ENCODE data around the gene SMC1B.
"Not testable (repeated sequence)": the region's sequence is repeated elsewhere in the genome, so short reads cannot be mapped to it uniquely, and the experiment has no call there.

SMC1B gene

DNA sequence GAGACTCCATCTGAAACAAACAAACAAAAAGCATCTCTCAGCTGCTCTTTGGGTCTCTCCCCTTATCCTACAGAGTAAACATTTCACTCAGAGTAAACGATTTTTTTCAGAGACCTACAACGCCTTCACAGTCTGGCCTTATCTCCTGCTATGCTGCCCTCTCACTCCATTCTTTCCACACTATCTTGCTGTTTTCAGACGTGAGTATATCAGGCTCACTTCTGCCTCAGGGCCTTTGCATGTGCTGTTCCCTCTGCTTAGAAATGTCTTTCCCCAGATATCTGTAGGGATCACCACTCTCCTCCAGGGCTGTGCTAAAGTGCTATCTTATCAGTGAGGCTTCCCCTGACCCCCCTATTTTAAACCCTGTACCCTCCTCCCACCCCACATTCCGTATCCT, 6.6 kb upstream of the SMC1B start:
- no peak for DNase-seq (ENCODE audit: low read depth)

DNA sequence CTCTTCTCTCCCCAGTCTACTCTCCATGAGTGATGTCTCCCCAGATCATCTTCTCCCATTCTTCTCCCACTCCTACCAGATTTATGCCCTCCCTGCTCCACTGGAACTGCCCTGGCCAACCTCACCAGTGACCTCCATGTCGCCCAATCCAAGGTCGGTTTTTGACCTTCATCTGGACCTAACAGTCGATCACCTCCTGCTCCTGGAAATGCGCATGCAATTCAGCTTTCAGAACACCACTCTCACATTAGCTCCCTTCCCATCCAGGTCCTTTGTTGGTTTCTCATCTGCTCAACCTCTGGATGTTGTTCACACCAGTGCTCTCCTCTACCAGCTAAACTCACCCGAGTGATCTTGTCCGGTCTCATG, 5.4 kb upstream of the SMC1B start:
- DNase-seq (ENCODE audit: low read depth): no peak

DNA sequence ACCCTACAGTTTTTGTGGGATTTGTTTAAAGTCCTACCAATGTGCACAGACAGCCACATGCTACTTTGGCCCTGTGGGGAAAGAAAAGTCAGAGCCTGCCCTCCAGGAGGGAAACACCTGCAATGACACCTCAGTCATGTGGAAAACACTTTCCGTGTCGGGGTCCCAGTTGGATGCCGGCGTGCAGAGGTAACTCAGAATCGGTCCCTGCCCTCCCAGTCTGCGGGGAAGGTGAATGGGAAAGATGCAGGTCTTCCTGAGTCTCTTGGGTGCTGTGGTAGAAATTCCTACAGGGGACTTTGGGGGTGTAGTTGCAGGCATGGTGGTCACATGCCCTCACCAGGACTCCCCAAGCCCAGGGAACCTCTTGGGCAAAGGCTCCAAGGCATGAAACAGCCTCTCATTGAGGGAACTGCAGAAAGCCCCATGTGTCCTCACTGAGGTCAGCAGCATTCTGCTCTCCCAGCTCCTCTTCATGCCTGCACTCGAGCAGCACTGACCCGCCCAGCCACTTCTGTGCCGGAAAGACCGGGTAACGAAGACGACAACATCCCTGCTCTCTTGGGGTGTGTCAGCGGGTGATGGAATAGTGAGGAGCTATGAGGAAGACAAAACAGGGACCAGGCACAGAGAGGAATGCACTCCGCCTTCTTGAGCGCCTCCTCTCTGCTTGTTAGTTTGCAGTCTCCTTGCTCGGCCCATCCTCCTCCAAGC, 4.8 kb upstream of the SMC1B start:
- no peak for DNase-seq (ENCODE audit: low read depth)

DNA sequence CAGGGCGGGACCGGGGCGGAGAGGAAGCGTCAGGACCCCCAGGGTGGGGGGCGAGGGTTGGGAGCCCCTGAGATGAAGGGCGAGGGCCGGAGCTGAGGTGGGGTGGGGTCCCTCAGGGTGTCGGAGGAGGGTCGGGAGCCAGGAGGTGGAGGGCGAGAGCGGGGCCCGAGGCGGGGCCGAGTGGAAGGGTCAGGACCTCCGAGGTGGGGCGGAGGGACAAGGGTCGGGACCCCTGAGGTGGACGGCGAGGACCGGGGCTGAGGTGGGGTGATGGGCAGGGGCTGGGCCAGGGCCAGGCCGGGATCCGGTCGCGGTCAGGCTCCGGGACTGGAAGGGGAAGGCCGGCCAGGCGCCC, 409 bp downstream of the SMC1B start:
- no peak for DNase-seq (ENCODE audit: low read depth)

- no peak for DNase-seq (ENCODE audit: low read depth)
Measured at GRCh38 chr22:45407793-45408192, 5.6 kb downstream of the SMC1B start.

DNA sequence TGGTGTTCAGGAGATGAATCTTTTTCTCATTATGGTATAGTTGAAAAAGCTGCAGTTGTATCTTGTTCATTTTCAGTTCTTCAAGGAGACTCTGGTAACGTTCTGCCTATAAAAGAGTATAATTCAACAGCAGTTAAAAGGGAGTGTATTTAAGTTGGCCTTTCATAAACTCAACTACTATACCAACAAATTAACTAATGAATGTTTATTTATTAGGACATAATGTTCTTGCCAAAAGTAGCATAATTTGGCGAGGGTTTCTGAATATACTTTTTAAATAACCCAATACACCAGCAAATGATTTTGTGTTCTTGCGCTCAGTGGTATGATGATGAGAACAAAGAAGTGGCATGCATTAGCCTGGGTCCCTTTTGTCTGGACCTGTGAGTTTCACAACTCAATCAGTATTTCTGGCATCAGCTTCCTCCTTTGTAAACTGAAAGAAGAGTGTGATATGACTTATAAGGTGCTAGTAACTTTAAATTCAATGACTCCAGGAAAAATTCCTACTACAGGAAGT, 10.9 kb downstream of the SMC1B start:
- DNase-seq (ENCODE audit: low read depth): no peak

DNA sequence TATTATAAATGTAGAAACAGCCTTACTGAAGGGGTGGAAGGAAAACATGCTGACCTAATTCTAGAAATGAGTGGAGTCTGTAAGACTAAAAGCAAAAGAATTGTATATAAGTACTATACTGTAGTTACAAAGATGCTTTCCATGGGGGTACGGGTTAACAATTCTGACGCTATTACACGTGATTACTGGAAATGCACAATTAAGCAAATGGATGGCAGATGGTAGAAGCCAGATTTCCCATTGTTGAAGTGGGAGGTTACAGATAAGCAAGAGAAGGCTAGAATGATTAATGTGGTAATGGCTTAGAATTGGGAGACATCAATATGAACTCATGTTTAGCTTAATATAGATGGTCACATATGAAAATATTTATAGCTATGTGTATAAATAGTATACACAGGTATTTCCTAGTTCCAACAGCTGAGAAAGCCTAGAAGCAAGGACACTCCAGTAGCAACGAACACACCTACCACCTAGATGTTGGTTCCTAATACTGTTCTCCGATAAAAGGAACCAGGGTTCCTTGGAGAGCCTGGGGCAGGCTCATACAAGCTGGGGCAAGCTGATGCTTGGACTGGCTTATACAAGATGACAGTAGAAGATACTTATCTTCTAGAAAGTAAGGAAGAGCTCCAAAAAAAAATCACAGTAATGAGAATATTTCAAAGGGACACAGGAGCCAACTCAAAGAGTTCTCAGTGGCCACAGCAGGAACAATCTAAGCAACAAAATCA, 13.5 kb downstream of the SMC1B start:
- no peak for DNase-seq (ENCODE audit: low read depth)

DNA sequence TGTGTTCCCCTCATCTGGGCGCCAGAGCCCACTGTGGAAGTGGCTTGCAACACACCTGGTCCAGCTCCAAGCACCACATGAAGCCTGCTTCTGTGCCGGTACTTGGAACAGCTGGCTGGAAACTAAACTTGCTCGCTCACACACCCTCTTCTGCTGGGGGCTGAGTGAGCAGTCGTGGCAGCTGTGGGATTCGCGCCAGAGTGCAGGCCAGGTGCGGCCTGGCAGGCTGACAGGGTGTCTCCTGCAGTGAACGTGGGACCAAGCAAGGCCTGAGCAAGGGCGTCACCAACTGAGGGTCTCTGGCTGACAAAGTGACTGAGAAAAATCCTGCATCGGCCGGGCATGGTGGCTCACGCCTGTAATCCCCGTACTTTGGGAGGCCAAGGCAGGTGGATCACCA, 15.2 kb downstream of the SMC1B start:
- no peak for DNase-seq (ENCODE audit: low read depth)

- no peak for DNase-seq (ENCODE audit: low read depth)
Measured at GRCh38 chr22:45397806-45398205, 15.6 kb downstream of the SMC1B start.

- DNase-seq (ENCODE audit: low read depth): no peak
Measured at GRCh38 chr22:45389546-45389945, 23.9 kb downstream of the SMC1B start.

- no peak for DNase-seq (ENCODE audit: low read depth)
Measured at GRCh38 chr22:45381348-45381747, 32.1 kb downstream of the SMC1B start.

DNA sequence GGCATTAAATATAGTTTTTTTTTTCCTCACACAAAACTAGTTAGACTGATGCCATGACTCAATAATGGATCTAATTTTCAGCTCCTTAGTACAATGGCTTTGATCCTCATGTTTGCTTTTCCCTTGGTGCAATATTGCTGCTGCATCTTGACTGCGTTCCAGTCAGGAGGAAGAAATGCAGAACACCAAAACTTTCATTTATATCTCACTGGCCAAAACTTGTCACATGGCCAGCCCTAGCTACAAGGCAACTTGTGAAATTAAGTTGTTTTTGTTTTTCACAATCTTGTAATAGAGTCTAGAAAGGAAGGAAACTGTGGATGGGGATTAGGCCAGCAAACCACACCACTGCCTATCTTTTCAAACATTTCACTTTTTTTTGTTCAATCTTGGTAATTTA, 36.7 kb downstream of the SMC1B start:
- no peak for DNase-seq (ENCODE audit: low read depth)

DNA sequence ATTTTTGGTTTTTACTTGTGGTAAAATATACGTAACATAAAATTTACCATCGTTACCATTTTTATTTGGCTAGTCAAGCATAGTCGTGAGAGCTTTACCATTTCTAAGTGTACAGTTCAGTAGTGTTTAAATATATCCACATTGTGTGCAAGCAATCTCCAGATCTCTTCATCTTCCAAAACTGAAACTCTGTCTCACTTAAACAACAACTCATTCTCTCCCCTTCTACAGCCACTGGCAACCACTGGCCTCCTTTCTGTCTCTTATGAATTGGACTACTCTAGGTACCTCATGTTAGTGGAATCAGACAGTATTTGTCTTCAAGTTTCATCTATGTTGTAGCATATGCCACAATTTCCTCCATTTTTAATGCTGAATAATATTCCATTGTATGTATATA, 37.4 kb downstream of the SMC1B start:
- DNase-seq (ENCODE audit: low read depth): no peak

- not testable (repeated sequence) for DNase-seq (ENCODE audit: low read depth)
Measured at GRCh38 chr22:45373592-45373991, 39.8 kb downstream of the SMC1B start.

DNA sequence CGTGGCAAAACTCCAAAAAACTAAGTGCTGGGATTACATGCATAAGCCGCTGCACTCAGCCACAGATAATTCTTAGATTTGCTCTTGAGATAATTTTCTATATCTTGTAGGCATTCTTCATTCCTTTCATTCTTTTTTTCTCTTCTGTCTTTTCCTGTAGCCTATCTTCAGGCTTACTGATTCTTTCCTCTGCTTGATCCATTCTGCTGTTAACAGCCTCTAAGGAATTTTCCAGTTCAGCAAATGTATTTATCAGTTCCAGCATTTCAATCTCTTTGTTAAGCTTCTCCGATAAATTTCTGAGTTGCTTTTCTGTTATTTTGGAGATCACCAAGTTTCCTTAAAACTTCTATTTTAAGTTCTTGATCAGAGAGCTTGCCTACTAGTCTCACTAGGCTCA, 46.7 kb downstream of the SMC1B start:
- DNase-seq (ENCODE audit: low read depth): no peak

- no peak for DNase-seq (ENCODE audit: low read depth)
Measured at GRCh38 chr22:45359627-45360026, 53.8 kb downstream of the SMC1B start.

- DNase-seq (ENCODE audit: low read depth): no peak
Measured at GRCh38 chr22:45358127-45358526, 55.3 kb downstream of the SMC1B start.

DNA sequence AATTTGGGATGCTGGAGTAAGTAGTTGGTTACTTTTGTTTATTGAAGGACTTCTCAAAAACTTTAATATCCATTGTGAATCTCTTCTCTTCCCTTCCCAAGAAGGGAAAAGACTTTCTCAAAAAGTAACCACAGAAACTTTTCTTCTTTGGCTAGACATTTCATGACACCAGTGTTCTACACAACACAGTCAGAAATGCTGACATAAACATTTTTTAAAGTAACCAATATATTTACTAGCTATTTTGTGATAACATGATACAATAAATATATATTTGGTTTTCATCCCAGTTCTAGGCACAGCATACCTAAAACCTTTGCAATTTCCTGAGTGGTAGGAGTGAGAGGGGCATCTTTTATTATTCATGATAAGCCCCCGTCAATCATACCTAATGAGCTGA, 55.9 kb downstream of the SMC1B start:
- DNase-seq (ENCODE audit: low read depth): no peak

DNA sequence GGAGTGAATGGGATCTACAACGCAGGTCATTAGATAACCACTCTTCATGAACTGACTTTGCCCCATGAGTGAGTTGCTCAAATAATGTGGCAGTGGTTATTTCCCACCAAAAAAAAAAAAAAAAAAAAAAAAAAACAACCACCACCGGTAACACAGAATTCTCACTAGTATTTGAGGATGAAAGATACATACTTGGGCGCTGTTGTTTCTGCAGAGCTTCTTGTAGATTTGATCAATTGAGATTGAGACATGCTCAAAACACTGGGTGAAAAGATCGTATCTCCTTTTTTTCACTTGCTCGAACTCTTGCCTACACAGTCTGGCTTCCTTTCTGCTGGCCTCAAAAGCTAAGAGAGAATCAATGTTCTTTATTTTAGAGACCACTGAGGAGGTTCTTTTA, 59.6 kb downstream of the SMC1B start:
- DNase-seq (ENCODE audit: low read depth): no peak

DNA sequence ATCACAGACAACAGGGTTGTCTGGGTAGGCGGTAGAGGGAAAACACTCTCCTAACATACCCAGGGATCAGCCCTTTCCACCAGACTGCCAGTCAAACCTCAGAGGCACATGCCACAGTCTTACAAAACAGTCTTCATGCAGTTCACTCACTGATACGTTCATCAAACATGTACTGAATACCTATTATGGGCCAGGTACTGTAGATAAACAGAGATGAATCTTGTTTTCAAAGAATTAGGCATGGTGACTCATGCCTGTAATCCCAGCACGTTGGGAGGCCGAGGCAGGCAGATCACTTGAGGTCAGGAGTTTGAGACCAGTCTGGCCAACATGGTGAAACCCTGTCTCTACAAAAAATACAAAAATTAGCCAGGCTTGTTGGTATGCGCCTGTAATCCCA, 60.6 kb downstream of the SMC1B start:
- DNase-seq (ENCODE audit: low read depth): not testable (repeated sequence)

GRCh38 chr22:45351956-45352355, 61.4 kb downstream of the SMC1B start:
- DNase-seq (ENCODE audit: low read depth): no peak

GRCh38 chr22:45349916-45350315, 63.5 kb downstream of the SMC1B start:
- no peak for DNase-seq (ENCODE audit: low read depth)

DNA sequence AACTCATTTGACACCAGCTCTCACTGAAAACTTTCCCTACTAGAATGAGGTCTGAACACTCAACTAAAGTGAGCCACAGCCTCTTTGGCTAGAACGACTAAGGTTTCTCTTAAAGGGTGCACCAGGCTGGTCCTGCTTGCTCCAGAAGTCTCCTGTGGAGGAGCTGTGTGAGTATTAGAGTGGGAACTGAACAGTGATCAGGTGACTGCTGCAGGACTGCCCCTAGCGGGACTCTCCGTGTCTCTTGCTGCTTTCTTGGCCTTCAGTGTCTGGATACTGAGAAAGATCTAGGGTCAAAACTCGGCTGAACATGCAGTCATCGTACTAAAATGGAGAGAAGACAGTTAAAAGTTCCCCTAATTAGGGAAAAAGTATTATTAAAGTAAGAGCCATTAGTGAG, 69.1 kb downstream of the SMC1B start:
- no peak for DNase-seq (ENCODE audit: low read depth)

DNA sequence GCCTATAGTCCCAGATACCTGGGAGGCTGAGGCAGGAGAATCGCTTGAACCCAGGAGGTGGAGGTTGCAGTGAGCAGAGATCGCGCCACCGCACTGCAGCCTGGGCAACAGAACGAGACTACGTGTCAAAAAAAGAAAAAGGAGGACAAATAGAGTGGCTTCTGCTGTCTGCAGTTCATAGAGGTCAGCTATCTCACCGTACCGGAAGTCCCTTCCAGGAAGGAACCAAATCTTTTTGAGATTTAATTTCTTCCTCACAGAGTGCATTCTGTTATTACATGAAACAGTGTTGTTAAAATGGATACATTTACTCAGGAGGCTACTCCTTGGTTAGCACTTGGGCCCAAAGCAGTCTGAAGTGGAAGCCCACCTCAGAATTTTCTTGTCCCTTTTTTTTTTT, 70.3 kb downstream of the SMC1B start:
- no peak for DNase-seq (ENCODE audit: low read depth)

Measured in activated T-cell treated with anti-CD3 and anti-CD28 coated beads for 48 hours (primary cell).